ENCODE results near the gene GJB2.

DNA sequence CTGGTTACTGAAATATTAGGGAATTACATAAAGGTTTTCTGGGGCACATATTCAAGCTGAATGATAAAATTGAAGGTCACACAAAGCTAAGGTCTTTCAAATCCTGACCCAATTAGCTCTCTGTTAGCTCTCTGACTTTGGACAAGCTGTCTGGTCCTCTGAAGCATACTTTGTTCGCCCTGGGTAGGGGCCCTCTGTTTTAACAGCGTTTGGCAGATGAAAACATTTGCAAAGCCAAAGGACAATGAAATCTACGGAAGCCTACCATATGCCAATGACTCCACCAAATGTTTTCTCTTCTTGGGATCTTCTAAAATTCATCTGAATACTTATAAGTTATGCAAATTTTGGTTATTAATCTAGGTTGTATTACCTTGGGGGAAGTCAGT lies 17.3 kb downstream of the GJB2 start:
- TF ChIP-seq MYC (IDR thresholded peaks at IDR 0.05; ENCODE audit: low read depth, low read length), result no peak
- TF ChIP-seq MAX (IDR thresholded peaks at IDR 0.05; ENCODE audit: low read depth, low read length), result no peak
- TF ChIP-seq, protein P1, sequence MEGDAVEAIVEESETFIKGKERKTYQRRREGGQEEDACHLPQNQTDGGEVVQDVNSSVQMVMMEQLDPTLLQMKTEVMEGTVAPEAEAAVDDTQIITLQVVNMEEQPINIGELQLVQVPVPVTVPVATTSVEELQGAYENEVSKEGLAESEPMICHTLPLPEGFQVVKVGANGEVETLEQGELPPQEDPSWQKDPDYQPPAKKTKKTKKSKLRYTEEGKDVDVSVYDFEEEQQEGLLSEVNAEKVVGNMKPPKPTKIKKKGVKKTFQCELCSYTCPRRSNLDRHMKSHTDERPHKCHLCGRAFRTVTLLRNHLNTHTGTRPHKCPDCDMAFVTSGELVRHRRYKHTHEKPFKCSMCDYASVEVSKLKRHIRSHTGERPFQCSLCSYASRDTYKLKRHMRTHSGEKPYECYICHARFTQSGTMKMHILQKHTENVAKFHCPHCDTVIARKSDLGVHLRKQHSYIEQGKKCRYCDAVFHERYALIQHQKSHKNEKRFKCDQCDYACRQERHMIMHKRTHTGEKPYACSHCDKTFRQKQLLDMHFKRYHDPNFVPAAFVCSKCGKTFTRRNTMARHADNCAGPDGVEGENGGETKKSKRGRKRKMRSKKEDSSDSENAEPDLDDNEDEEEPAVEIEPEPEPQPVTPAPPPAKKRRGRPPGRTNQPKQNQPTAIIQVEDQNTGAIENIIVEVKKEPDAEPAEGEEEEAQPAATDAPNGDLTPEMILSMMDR (IDR thresholded peaks at IDR 0.05; ENCODE audit: low read depth, low read length), result no peak
- no peak for TF ChIP-seq POLR2A (IDR thresholded peaks at IDR 0.05; ENCODE audit: extremely low read depth, insufficient read length)

All from NB4 (cell line).